H1 (cell line): ENCODE results near the gene MCFD2. TPM values are rescaled to one million over a fixed set of nuclear protein-coding genes. Genes with fewer than 3 reads are reported as not detected.

ENCODE experiments used
- CTCF ChIA-PET: fragments of 300-600 bp; sonication (Branson Sonifier 250); formaldehyde crosslinking; loops from one replicate; lab custom pipeline; 2021; ENCODE audit not compliant: partially characterized antibody; lab: Charles Lee
- POLR2A ChIA-PET: fragments of 300-600 bp; sonication (Branson Sonifier 250); formaldehyde crosslinking; loops from one replicate; lab custom pipeline; 2021; ENCODE audit warnings: inconsistent platforms; ENCODE audit not compliant: partially characterized antibody; lab: Charles Lee
- DNase-seq, 2 experiments: peaks; one replicate each; pipeline versions ENCODE4 v3.0.0 to v3.0.0-alpha.2; 2010 to 2022; ENCODE audit warnings: low spot score in 2 of 2, low read depth in 1 of 2, mixed read lengths in 1 of 2
- FAIRE-seq: peaks from 2 replicates; lab custom pipeline; 2011; peaks lifted over from hg19 to GRCh38; lab: Jason Lieb, UNC
- H2AFZ ChIP-seq: 2 replicates; pipeline ENCODE4 v1.8.1; 2012; ENCODE audit warnings: low read length, inconsistent platforms
- H2AK5ac ChIP-seq: 2 replicates; pipeline ENCODE4 v1.6.1; 2013; ENCODE audit warnings: low read depth, low read length
- H2BK120ac ChIP-seq: replicated peaks from 2 replicates; pipeline ENCODE3; 2013; ENCODE audit warnings: low read depth, low read length, inconsistent platforms
- H2BK12ac ChIP-seq: 2 replicates; pipeline ENCODE4 v1.6.1; 2013; ENCODE audit warnings: low read depth, low read length
- H2BK15ac ChIP-seq: 2 replicates; pipeline ENCODE4 v1.6.1; 2013; ENCODE audit warnings: low read length
- H2BK20ac ChIP-seq: 2 replicates; pipeline ENCODE4 v1.6.1; 2013; ENCODE audit warnings: low read length
- H2BK5ac ChIP-seq: 2 replicates; pipeline ENCODE4 v1.6.1; 2013; ENCODE audit warnings: low read depth, low read length
- H3K14ac ChIP-seq: 2 replicates; pipeline ENCODE4 v1.6.1; 2013; ENCODE audit warnings: inconsistent platforms; ENCODE audit not compliant: insufficient read length
- H3K18ac ChIP-seq: 2 replicates; pipeline ENCODE4 v1.6.1; 2013; ENCODE audit warnings: low read length; ENCODE audit errors: extremely low read depth
- H3K23ac ChIP-seq: 2 replicates; pipeline ENCODE4 v1.6.1; 2013; ENCODE audit warnings: inconsistent platforms; ENCODE audit not compliant: insufficient read length
- H3K23me2 ChIP-seq: 2 replicates; pipeline ENCODE4 v1.6.1; 2013; ENCODE audit warnings: low read depth, low read length
- H3K27ac ChIP-seq: 2 replicates; pipeline ENCODE4 v1.6.1; 2011; ENCODE audit warnings: low read depth, low read length, inconsistent platforms
- H3K27me3 ChIP-seq, 4 experiments: replicated peaks in 1 of 4; 1 replicate in 1 of 4; 2 replicates in 3 of 4; pipeline versions ENCODE4 v1.6.1 to v1.8.1; 2011 to 2013; ENCODE audit warnings: low read length in 3 of 4, mild to moderate bottlenecking in 3 of 4, inconsistent platforms in 2 of 4, mixed read lengths in 2 of 4, moderate library complexity in 1 of 4; ENCODE audit not compliant: control insufficient read depth in 3 of 4, insufficient read depth in 3 of 4; ENCODE audit errors: extremely low read depth in 1 of 4
- H3K36me3 ChIP-seq, 4 experiments: 2 replicates each; pipeline versions ENCODE4 v1.6.1 to v1.8.1; 2011 to 2013; ENCODE audit warnings: mild to moderate bottlenecking in 4 of 4, low read length in 3 of 4, moderate library complexity in 2 of 4, control low read depth in 1 of 4, inconsistent platforms in 1 of 4; ENCODE audit not compliant: insufficient read depth in 4 of 4, control insufficient read depth in 2 of 4
- H3K4ac ChIP-seq: replicated peaks from 2 replicates; pipeline ENCODE3; 2013; ENCODE audit warnings: low read length, low read depth, mixed read lengths, inconsistent platforms; ENCODE audit not compliant: insufficient read length
- H3K4me1 ChIP-seq, 4 experiments: replicated peaks in 1 of 4; 1 replicate in 1 of 4; 2 replicates in 3 of 4; pipeline versions ENCODE4 v1.6.1 to v1.8.1; 2011 to 2013; ENCODE audit warnings: low read length in 3 of 4, inconsistent platforms in 2 of 4, mixed read lengths in 1 of 4; ENCODE audit not compliant: insufficient read depth in 4 of 4, control insufficient read depth in 3 of 4
- H3K4me2 ChIP-seq, 2 experiments: 2 replicates each; pipeline versions ENCODE4 v1.6.1 to v1.8.1; 2011 to 2013; ENCODE audit warnings: low read depth in 2 of 2, low read length in 2 of 2, control low read depth in 1 of 2, inconsistent platforms in 1 of 2, mild to moderate bottlenecking in 1 of 2; ENCODE audit not compliant: insufficient read depth in 1 of 2
- H3K4me3 ChIP-seq, 4 experiments: fragments of 200-600, 300-600 bp in 1 of 4; sonication (generic), shearing (Covaris generic), sonication (Bioruptor Twin) in 1 of 4; 2 replicates each; pipeline versions ENCODE4 v1.5.1 to v1.8.1; 2011 to 2016; ENCODE audit warnings: low read length in 4 of 4, low read depth in 3 of 4, control low read depth in 2 of 4, inconsistent platforms in 2 of 4, mild to moderate bottlenecking in 2 of 4, mixed read lengths in 1 of 4, moderate library complexity in 1 of 4; ENCODE audit not compliant: insufficient read depth in 2 of 4; ENCODE audit errors: extremely low read depth in 1 of 4
- H3K56ac ChIP-seq: replicated peaks from 2 replicates; pipeline ENCODE3; 2013; ENCODE audit warnings: low read depth, mild to moderate bottlenecking, mixed read lengths, low read length, inconsistent platforms; ENCODE audit not compliant: insufficient read length
- H3K79me1 ChIP-seq: 2 replicates; pipeline ENCODE4 v1.6.1; 2013; ENCODE audit warnings: low read depth, low read length, control low read depth
- H3K79me2 ChIP-seq, 2 experiments: 2 replicates each; pipeline versions ENCODE4 v1.6.1 to v1.8.1; 2012 to 2013; ENCODE audit warnings: low read length in 2 of 2, mild to moderate bottlenecking in 2 of 2, inconsistent platforms in 1 of 2; ENCODE audit not compliant: insufficient read depth in 2 of 2, control insufficient read depth in 1 of 2
- H3K9ac ChIP-seq, 4 experiments: replicated peaks in 1 of 4; 1 replicate in 1 of 4; 2 replicates in 3 of 4; pipeline versions ENCODE4 v1.6.1 to v1.8.1; 2011 to 2013; ENCODE audit warnings: low read depth in 3 of 4, low read length in 3 of 4, control low read depth in 2 of 4, mild to moderate bottlenecking in 2 of 4, moderate library complexity in 2 of 4, inconsistent platforms in 1 of 4; ENCODE audit errors: extremely low read depth in 1 of 4
- H3K9me3 ChIP-seq, 2 experiments: 2 replicates each; pipeline versions ENCODE4 v1.6.1 to v1.8.1; 2012 to 2013; ENCODE audit warnings: mild to moderate bottlenecking in 2 of 2, moderate library complexity in 2 of 2, control low read depth in 1 of 2, inconsistent platforms in 1 of 2, low read depth in 1 of 2, low read length in 1 of 2, mixed read lengths in 1 of 2; ENCODE audit not compliant: insufficient read depth in 2 of 2
- H4K20me1 ChIP-seq, 2 experiments: replicated peaks in 1 of 2; 2 replicates each; pipeline versions ENCODE3 to v1.8.1; 2011 to 2013; ENCODE audit warnings: inconsistent platforms in 2 of 2, low read length in 2 of 2, mild to moderate bottlenecking in 1 of 2; ENCODE audit not compliant: insufficient read depth in 2 of 2, control insufficient read depth in 1 of 2
- H4K5ac ChIP-seq: 2 replicates; pipeline ENCODE4 v1.6.1; 2013; ENCODE audit warnings: low read length, low read depth, mixed read lengths, inconsistent platforms; ENCODE audit not compliant: insufficient read length
- H4K8ac ChIP-seq: 2 replicates; pipeline ENCODE4 v1.8.0; 2013; ENCODE audit warnings: mild to moderate bottlenecking, moderate library complexity, low read length, inconsistent platforms; ENCODE audit not compliant: insufficient read depth; ENCODE audit errors: extremely low read depth
- H4K91ac ChIP-seq: replicated peaks from 2 replicates; pipeline ENCODE3; 2013; ENCODE audit warnings: low read length, mixed read lengths, inconsistent platforms; ENCODE audit not compliant: insufficient read length
- EGR1 ChIP-seq: IDR thresholded peaks from 2 replicates; pipeline ENCODE4 v1.6.1; 2011; ENCODE audit warnings: low read depth, low read length, borderline replicate concordance
- JUN ChIP-seq: IDR thresholded peaks from 2 replicates; pipeline ENCODE4 v1.6.1; 2011; ENCODE audit warnings: low read depth, mild to moderate bottlenecking, improper control_type of control experiment, low read length
- POLR2AphosphoS5 ChIP-seq: IDR thresholded peaks from 2 replicates; pipeline ENCODE4 v1.6.1; 2011; ENCODE audit warnings: low read depth, low read length
- TBP ChIP-seq: IDR thresholded peaks from 2 replicates; pipeline ENCODE4 v1.6.1; 2011; ENCODE audit warnings: low read depth, low read length, improper control_type of control experiment
- USF2 ChIP-seq: IDR thresholded peaks from 2 replicates; pipeline ENCODE4 v1.6.1; 2011; ENCODE audit warnings: low read length, improper control_type of control experiment
- WGBS, 2 experiments: shearing (Covaris generic) in 1 of 2; methylation state at CpG; one replicate each; pipeline versions ENCODE4 v1.1.6 to v1.1.7; 2013 to 2015; ENCODE audit warnings: low lambda C conversion rate in 2 of 2, mixed read lengths in 2 of 2, inconsistent platforms in 1 of 2, low coverage in 1 of 2, missing lambda C conversion rate in 1 of 2; ENCODE audit not compliant: insufficient replicate concordance in 2 of 2, insufficient coverage in 1 of 2, insufficient read length in 1 of 2; ENCODE audit errors: extremely low coverage in 1 of 2, missing lambda C conversion rate in 1 of 2; 5-methylcytosine and 5-hydroxymethylcytosine counted together
- polyA plus RNA-seq, 7 experiments: library from polyadenylated mRNA; depleted of rRNA in 3 of 7; stranded (reverse) in 5 of 7; unstranded in 2 of 7; fragments of >200 nt in 5 of 7; fragments of 200-250 nt in 2 of 7; gene quantifications; 1 replicate in 5 of 7; 2 replicates in 1 of 7; 4 replicates in 1 of 7; pipeline versions ENCODE4 v1.2.1 to v1.2.3, GENCODE V29; 2011 to 2013; ENCODE audit warnings: missing spikeins in 2 of 7, mixed read lengths in 2 of 7
- total RNA-seq: library from RNA; stranded (reverse); fragmentation: NEBNext Ultra II Directional; extraction: Animal tissue kit (Norgen Biotek cat#: 25700); gene quantifications from 2 replicates; pipeline ENCODE4 v1.2.1, GENCODE V29; 2021
- TF ChIP-seq, protein P1 (sequence below): IDR thresholded peaks from 2 replicates; pipeline ENCODE4 v1.6.1; 2012; ENCODE audit warnings: inconsistent platforms

The MCFD2 gene
- total and polyA plus RNA-seq, 2 of the 8 experiments (the other 6 are each of a cell fraction or from before 2014, with no cell fraction given): 35.2 to 76.2 TPM

- Histone ChIP-seq H3K27me3 (no peaks in the 10 kb centered on the region), H3K36me3 (peaks cover 0 to 20% (median 1%) of the 10 kb centered on the region in 4 experiments; a peak in 4 of 8 replicates), H4K5ac (no peak overlapping the region), H3K14ac (no peak overlapping the region), H3K4ac (no peak overlapping the region), H4K8ac (no peak overlapping the region; the same call in 1 of the 2 replicates), H2BK15ac (no peak overlapping the region), H3K23me2 (no peaks in the 10 kb centered on the region), H3K79me2 (no peaks in the 10 kb centered on the region), H3K27ac (no peak overlapping the region), H4K20me1 (peaks cover 3 to 6% of the 10 kb centered on the region in 2 experiments), H3K9me3 (no peaks in the 10 kb centered on the region), H2BK12ac (no peak overlapping the region), H2AFZ (no peak overlapping the region), H2BK5ac (no peak overlapping the region; the same call in 1 of the 2 replicates), H3K23ac (no peak overlapping the region), H2BK20ac (no peak overlapping the region), H3K4me1 (no peaks in the 10 kb centered on the region; a peak in 1 of 7 replicates), H3K4me2 (no peak overlapping the region), H2BK120ac (no peak overlapping the region), H3K4me3 (no peak overlapping the region), H3K56ac (no peak overlapping the region), H3K18ac (no peak overlapping the region), H3K9ac (no peak overlapping the region), H2AK5ac (no peak overlapping the region), H4K91ac (no peak overlapping the region), H3K79me1 (no peaks in the 10 kb centered on the region)
- ChIA-PET POLR2A (interaction anchor here (0.5 kb wide), 1 partner anchor 61 kb away, joined by 3 read pairs; no protein-coding TSS in a partner anchor), CTCF (interaction anchor here (0.6 to 1.1 kb wide), 2 partner anchors 20 to 242 kb away, joined by 3 to 5 read pairs; no protein-coding TSS in a partner anchor)
- DNase-seq (no peak), FAIRE-seq (no peak)
- 89% methylated on average over 4 of the region's 4 CpGs; no CpG with 5 or more reads in 1 of the 2 experiments for WGBS, 2 experiments
- TF ChIP-seq USF2 (no peak), EGR1 (no peak), JUN (no peak), POLR2AphosphoS5 (no peak), TBP (no peak)
- TF ChIP-seq, protein P1, sequence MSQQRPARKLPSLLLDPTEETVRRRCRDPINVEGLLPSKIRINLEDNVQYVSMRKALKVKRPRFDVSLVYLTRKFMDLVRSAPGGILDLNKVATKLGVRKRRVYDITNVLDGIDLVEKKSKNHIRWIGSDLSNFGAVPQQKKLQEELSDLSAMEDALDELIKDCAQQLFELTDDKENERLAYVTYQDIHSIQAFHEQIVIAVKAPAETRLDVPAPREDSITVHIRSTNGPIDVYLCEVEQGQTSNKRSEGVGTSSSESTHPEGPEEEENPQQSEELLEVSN: no peak
These were observed 40.2 kb upstream of the MCFD2 start for GRCh38 chr2:46955764-46956163.
